ENCODE results near the gene BPHL. TPM values are rescaled to one million over a fixed set of nuclear protein-coding genes. Genes with fewer than 3 reads are reported as not detected.

The BPHL gene
- total and polyA plus RNA-seq, 2 experiments from 2014 or later = 22.8 to 45.5 TPM

DNA sequence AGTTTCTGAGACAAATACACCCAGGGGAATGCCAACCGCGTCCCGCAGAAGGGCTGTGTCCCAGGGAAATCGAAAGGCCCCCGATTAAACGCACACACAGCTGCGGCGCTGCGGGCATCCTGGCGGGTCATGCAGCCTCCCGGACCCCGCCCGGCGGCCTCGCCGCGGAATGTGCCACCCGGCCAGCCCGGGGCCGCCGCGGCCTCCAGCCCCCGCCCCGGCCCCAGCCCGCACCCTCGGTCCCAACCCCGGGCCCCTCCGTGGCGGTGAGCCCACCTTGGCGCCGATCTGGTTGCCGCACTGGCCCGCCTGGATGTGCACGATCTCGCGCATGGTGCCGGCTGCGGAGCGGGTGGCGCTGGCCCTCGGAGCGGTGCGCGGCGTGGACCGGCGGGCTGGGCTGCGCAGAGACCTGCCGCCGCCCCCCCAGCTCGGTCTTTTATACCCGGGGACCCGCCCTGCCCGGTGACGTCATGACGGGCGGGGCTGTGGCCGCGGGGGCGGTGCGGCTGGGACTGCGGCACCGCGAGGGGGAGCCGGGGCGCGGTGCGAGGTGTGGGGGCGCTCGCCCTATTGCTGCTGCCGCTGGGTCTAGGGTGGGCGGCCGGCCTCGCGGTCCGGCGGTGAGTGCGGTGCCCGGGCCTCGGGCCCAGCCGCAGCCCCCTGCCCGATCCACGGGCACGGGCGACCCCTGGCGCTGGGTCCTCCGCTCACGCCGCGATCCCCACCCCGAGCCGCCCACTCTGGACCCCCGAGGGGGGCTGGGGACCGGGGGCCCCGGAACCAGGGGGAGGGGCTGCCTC is 38.8 kb downstream of the BPHL start, which contains the start of gene TUBB2A (continued):
- TF ChIP-seq, protein P1, sequence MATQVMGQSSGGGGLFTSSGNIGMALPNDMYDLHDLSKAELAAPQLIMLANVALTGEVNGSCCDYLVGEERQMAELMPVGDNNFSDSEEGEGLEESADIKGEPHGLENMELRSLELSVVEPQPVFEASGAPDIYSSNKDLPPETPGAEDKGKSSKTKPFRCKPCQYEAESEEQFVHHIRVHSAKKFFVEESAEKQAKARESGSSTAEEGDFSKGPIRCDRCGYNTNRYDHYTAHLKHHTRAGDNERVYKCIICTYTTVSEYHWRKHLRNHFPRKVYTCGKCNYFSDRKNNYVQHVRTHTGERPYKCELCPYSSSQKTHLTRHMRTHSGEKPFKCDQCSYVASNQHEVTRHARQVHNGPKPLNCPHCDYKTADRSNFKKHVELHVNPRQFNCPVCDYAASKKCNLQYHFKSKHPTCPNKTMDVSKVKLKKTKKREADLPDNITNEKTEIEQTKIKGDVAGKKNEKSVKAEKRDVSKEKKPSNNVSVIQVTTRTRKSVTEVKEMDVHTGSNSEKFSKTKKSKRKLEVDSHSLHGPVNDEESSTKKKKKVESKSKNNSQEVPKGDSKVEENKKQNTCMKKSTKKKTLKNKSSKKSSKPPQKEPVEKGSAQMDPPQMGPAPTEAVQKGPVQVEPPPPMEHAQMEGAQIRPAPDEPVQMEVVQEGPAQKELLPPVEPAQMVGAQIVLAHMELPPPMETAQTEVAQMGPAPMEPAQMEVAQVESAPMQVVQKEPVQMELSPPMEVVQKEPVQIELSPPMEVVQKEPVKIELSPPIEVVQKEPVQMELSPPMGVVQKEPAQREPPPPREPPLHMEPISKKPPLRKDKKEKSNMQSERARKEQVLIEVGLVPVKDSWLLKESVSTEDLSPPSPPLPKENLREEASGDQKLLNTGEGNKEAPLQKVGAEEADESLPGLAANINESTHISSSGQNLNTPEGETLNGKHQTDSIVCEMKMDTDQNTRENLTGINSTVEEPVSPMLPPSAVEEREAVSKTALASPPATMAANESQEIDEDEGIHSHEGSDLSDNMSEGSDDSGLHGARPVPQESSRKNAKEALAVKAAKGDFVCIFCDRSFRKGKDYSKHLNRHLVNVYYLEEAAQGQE (IDR thresholded peaks at IDR 0.05; ENCODE audit: unreplicated experiment) = no peak
- TF ChIP-seq, protein P2, sequence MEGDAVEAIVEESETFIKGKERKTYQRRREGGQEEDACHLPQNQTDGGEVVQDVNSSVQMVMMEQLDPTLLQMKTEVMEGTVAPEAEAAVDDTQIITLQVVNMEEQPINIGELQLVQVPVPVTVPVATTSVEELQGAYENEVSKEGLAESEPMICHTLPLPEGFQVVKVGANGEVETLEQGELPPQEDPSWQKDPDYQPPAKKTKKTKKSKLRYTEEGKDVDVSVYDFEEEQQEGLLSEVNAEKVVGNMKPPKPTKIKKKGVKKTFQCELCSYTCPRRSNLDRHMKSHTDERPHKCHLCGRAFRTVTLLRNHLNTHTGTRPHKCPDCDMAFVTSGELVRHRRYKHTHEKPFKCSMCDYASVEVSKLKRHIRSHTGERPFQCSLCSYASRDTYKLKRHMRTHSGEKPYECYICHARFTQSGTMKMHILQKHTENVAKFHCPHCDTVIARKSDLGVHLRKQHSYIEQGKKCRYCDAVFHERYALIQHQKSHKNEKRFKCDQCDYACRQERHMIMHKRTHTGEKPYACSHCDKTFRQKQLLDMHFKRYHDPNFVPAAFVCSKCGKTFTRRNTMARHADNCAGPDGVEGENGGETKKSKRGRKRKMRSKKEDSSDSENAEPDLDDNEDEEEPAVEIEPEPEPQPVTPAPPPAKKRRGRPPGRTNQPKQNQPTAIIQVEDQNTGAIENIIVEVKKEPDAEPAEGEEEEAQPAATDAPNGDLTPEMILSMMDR (conservative IDR thresholded peaks at IDR 0.05; ENCODE audit: low read depth in 2 of 2) = peak in 1 of 2 experiments; percentile 58; a peak in 2 of 4 replicates
- TF ChIP-seq POLR2AphosphoS5 (IDR thresholded peaks at IDR 0.05; ENCODE audit: low read depth) (peak; percentile 94), STAT1 (IDR thresholded peaks at IDR 0.05; ENCODE audit: unreplicated experiment) (no peak), ZNF114 (CRISPR knock-in tag; IDR thresholded peaks at IDR 0.05) (no peak), EZH2 (IDR thresholded peaks at IDR 0.05; ENCODE audit: low read depth, unreplicated experiment) (no peak)

DNA sequence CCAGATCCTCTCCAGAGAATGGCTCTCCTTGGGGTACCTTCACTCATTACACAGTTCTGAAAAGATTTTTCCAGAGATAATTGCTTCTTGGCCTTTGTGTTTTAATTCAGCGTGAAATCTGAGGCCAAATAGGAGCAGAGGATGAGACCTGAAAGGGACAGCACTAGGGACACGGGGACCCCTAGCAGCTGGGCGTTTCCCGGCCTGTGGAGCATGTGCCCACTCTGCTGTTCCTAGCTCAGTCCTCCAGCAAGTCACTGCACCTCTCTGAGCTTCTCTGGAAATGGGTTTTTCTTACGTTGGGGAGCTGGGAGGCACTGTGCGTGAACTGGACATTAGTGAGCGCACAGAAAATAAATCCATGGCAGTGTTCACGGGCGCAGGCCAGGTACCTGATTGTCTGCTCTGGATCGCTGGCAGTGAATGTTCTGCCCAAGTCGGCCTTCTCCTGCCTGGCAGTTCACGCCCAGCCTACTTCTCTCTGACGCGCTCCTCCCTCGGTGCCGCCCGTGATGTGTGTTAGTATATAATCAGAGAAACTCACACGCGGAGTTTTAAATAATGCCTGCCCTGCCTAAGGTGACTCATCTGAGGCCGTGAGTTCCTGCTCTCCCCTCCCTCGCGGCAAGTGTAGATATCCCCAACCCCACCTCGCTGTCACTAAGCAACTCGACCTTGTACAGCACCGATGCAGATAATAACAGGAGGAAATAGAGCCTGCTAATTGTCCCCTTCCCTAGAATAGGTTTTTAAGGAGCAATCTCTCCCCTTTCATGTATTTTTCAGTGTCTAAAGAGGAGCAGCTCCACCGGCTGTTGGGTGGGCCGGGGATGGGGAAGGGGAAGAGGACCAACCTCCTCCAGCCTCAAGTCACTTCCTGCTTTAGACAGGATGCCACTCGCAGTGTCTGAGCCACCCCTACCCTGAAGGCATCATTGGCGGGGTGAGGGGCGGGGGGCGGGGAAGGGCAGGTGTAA is 41.6 kb downstream of the BPHL start:
- Histone ChIP-seq H3K79me2 (replicated peaks; ENCODE audit: insufficient read depth) (peaks cover 17% of the 10 kb centered on the region), H3F3A (replicated peaks; ENCODE audit: low read depth) (peaks cover 32% of the 10 kb centered on the region), H2AFZ (no peak overlapping the region), H3K4me2 (peak overlapping the region; percentile 96), H3K4me3 (peak overlapping the region; percentile 29; the same call in 1 of the 2 replicates), H3K4me1 (ENCODE audit: insufficient read depth) (peaks cover 55% of the 10 kb centered on the region), H3K36me3 (ENCODE audit: insufficient read depth) (peaks cover 7% of the 10 kb centered on the region), H3K27ac (ENCODE audit: low read depth) (0 out of 2 replicates have a peak overlapping the region, but pooled peaks have one; percentile 55), H4K20me1 (replicated peaks; ENCODE audit: insufficient read depth) (no peaks in the 10 kb centered on the region; the same call in 1 of the 2 replicates), H3K9me2 (ENCODE audit: insufficient read depth) (no peaks in the 10 kb centered on the region), H3K27me3 (ENCODE audit: insufficient read depth) (no peaks in the 10 kb centered on the region)
- TF ChIP-seq, protein P2 (conservative IDR thresholded peaks at IDR 0.05; ENCODE audit: low read depth in 2 of 2) = no peak
- TF ChIP-seq ZNF114 (CRISPR knock-in tag; IDR thresholded peaks at IDR 0.05) (no peak), POLR2AphosphoS5 (IDR thresholded peaks at IDR 0.05; ENCODE audit: low read depth) (peak; percentile 12; the same call in 1 of the 2 replicates), EZH2phosphoT487 (IDR thresholded peaks at IDR 0.05; ENCODE audit: unreplicated experiment) (no peak), STAT1 (IDR thresholded peaks at IDR 0.05; ENCODE audit: unreplicated experiment) (no peak)
- TF ChIP-seq, protein P3, sequence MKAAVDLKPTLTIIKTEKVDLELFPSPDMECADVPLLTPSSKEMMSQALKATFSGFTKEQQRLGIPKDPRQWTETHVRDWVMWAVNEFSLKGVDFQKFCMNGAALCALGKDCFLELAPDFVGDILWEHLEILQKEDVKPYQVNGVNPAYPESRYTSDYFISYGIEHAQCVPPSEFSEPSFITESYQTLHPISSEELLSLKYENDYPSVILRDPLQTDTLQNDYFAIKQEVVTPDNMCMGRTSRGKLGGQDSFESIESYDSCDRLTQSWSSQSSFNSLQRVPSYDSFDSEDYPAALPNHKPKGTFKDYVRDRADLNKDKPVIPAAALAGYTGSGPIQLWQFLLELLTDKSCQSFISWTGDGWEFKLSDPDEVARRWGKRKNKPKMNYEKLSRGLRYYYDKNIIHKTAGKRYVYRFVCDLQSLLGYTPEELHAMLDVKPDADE (IDR thresholded peaks at IDR 0.05) = no peak
- peaks cover 59% of the 10 kb centered on the region for H3K4me1 Mint-ChIP-seq
- DNase-seq (ENCODE audit: low spot score) (peak; percentile 28), ATAC-seq (no peak)
- no peaks in the 10 kb centered on the region for H3K9me3 Mint-ChIP-seq
- H3K27me3 Mint-ChIP-seq (ENCODE audit: insufficient read depth, low read depth, poor library complexity) = peaks cover 31% of the 10 kb centered on the region
- peaks cover 18% of the 10 kb centered on the region for H3K36me3 Mint-ChIP-seq (ENCODE audit: low read depth)
- H3K4me3 Mint-ChIP-seq = no peak overlapping the region; the same call in 2 of the 3 replicates
- H3K27ac Mint-ChIP-seq = no peak overlapping the region
